A549 (cell line): ENCODE results near the gene GGT5.
"Not testable (repeated sequence)": the region's sequence is repeated elsewhere in the genome, so short reads cannot be mapped to it uniquely, and the experiment has no call there.

Source experiments
- MYC ChIP-seq: IDR thresholded peaks from 2 replicates; pipeline ENCODE4 v1.6.1; 2012; ENCODE audit warnings: mild to moderate bottlenecking, inconsistent platforms, low read length, improper control_type of control experiment, borderline replicate concordance
- POLR2AphosphoS2 ChIP-seq: conservative IDR thresholded peaks from 2 replicates; pipeline ENCODE4 v1.6.1; 2012; ENCODE audit warnings: low read length, improper control_type of control experiment, inconsistent platforms
- RARB ChIP-seq: fragments of 250-450 bp; sonication (Bioruptor Pico); IDR thresholded peaks from 2 replicates; pipeline ENCODE4 v1.8.0; 2021; ENCODE audit warnings: mild to moderate bottlenecking, moderate library complexity
- RFX5 ChIP-seq: fragments of 450-650 bp; IDR thresholded peaks from 2 replicates; pipeline ENCODE4 v1.7.1; 2014; ENCODE audit warnings: antibody characterized with exemption, mild to moderate bottlenecking, moderate library complexity

DNA sequence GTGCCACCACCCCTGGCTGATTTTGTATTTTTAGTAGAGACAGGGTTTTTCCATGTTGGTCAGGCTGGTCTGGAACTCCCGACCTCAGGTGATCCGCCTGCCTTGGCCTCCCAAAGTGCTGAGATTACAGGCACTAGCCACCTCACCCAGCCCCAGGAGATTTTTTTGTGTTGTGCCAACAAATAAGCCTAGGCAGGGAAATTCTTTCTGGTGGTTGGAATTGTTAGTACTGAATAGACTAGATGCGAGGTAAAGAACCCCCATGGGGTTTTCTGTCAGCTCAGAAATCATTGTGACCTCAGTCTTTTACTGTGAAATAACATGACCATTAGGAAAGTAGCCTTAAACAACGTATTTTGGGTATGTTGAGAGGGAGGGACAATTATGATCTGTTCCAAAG, 29.0 kb upstream of the GGT5 start:
- not testable (repeated sequence) for TF ChIP-seq POLR2AphosphoS2; MYC; RARB (CRISPR knock-in tag); RFX5
